Measurements from ENCODE around the gene EML4. TPM values are rescaled to one million over a fixed set of nuclear protein-coding genes. Genes with fewer than 3 reads are reported as not detected.
"Not testable (repeated sequence)": the region's sequence is repeated elsewhere in the genome, so short reads cannot be mapped to it uniquely, and the experiment has no call there.

The EML4 gene
- polyA plus RNA-seq, 3 donors = 110 to 116 (median 111) TPM

- DNase-seq (ENCODE audit: low read depth in 3 of 3, low spot score in 2 of 3) = no peak
Observed at GRCh38 chr2:42372474-42373200, 203.5 kb downstream of the EML4 start.

DNA sequence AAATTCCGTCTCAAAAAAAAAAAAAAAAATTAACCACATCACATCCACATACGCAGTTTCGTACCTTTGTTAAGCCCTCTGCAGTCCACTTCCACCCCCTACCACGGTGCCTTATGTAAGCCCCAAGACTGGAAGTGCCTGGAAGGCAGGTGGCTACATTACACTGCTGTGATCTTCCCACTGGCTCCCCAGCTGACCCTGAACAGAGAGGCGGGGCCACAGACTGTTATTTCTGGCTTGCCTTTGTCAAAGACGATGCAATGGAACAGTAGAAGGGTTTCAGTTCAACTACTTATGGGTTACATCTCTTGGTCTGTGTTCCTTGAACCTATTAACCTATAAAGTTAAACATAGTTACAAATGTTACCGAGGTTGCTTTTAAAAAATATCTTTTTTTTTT, 207.6 kb downstream of the EML4 start:
- DNase-seq (ENCODE audit: low read depth in 3 of 3, low spot score in 2 of 3) = no peak

GRCh38 chr2:42378415-42378814, 209.3 kb downstream of the EML4 start:
- DNase-seq (ENCODE audit: low read depth in 3 of 3, low spot score in 2 of 3) = no peak

DNA sequence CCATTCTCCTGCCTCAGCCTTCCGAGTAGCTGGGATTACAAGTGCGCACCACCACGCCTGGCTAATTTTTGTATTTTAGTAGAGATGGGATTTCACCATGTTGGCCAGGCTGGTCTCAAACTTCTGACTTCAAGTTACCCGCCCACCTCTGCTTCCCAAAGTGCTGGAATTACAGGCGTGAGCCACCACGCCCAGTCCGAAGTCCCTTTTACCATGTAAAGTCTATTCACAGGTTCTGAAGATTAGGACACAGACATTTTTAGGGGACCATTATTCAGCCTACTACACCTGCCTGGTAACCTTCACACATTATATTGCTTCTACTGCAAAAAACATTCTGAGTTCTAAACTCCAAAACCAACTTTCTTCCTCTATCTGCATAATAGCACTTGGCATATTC, 210.9 kb downstream of the EML4 start:
- DNase-seq (ENCODE audit: low read depth in 3 of 3, low spot score in 2 of 3) = not testable (repeated sequence)

GRCh38 chr2:42382144-42382543, 213.0 kb downstream of the EML4 start:
- no peak for DNase-seq (ENCODE audit: low read depth in 3 of 3, low spot score in 2 of 3)

Other genes with a start within 250 kb of the EML4 start
- 100 to 1,000 TPM; 323 to 363 (median 341) TPM for gene PKDCC, start 121.3 kb upstream of the EML4 start, polyA plus RNA-seq (ENCODE audit: insufficient read length in 3 of 3)
- 100 to 1,000 TPM; 188 to 223 (median 190) TPM for gene COX7A2L, start 191.9 kb downstream of the EML4 start, polyA plus RNA-seq (ENCODE audit: insufficient read length in 3 of 3)